Measurements from ENCODE around the gene PCBD1. TPM values are rescaled to one million over a fixed set of nuclear protein-coding genes. Genes with fewer than 3 reads are reported as not detected.

Gene PCBD1
- total RNA-seq, 1 experiment from 2014 or later = 163 TPM

- Histone ChIP-seq H4K20me1 (ENCODE audit: insufficient read depth) (no peaks in the 10 kb centered on the region), H3K4me1 (ENCODE audit: control insufficient read depth in 1 of 2, insufficient read depth in 2 of 2, low read length in 2 of 2) (peaks cover 12 to 31% of the 10 kb centered on the region in 2 experiments; a peak in 3 of 4 replicates), H3K4me2 (ENCODE audit: low read length) (no peak overlapping the region), H2AFZ (ENCODE audit: low read depth, low read length, poor library complexity, severe bottlenecking) (no peak overlapping the region), H3K27ac (ENCODE audit: low read depth, low read length) (no peak overlapping the region), H3K9me2 (ENCODE audit: insufficient read depth) (no peaks in the 10 kb centered on the region), H3K27me3 (ENCODE audit: insufficient read depth, low read length) (no peaks in the 10 kb centered on the region), H3K9me3 (ENCODE audit: control insufficient read depth in 1 of 2, insufficient read depth in 1 of 2, low read depth in 1 of 2, low read length in 2 of 2) (no peaks in the 10 kb centered on the region), H3K9ac (ENCODE audit: low read length) (no peak overlapping the region), H3K4me3 (replicated peaks in 1 of 2; ENCODE audit: low read depth in 1 of 2, low read length in 2 of 2) (no peak overlapping the region), H3K36me3 (ENCODE audit: control insufficient read depth in 1 of 2, insufficient read depth in 2 of 2, low read length in 2 of 2) (peaks cover 2 to 17% of the 10 kb centered on the region in 2 experiments; a peak in 3 of 4 replicates), H3K79me2 (ENCODE audit: insufficient read depth, low read length) (peaks cover 28% of the 10 kb centered on the region; the same call in 1 of the 2 replicates)
- ChIA-PET CTCF (no interaction called here), POLR2A (no interaction called here), RAD21 (ENCODE audit: low non-redundant PET in 1 of 2, low total read pairs in 2 of 2, uncharacterized antibody in 2 of 2, unreplicated experiment in 2 of 2) (no interaction called here)
- BruUV-seq (replicated peaks) = no TSS peak
- intact Hi-C loops (cut with micrococcal nuclease) = no loop called here
- DNase-seq (ENCODE audit: low read depth, low spot score) (no peak), ATAC-seq (no peak)
- TF ChIP-seq YY1 (IDR thresholded peaks at IDR 0.05; ENCODE audit: extremely low read depth, insufficient replicate concordance, low read depth, low read length) = no peak
- TF ChIP-seq EGR1 (IDR thresholded peaks at IDR 0.05; ENCODE audit: low read depth) = no peak
- TF ChIP-seq TCF7L2 (IDR thresholded peaks at IDR 0.05; ENCODE audit: borderline replicate concordance, extremely low read depth, insufficient read depth, insufficient read length) = no peak
- no peak for TF ChIP-seq SRF (IDR thresholded peaks at IDR 0.05; ENCODE audit: low read depth)
- TF ChIP-seq ZFX (IDR thresholded peaks at IDR 0.05) = no peak
- TF ChIP-seq REST (IDR thresholded peaks at IDR 0.05; ENCODE audit: low read depth) = no peak
- TF ChIP-seq EZH2phosphoT487 (IDR thresholded peaks at IDR 0.05; ENCODE audit: borderline replicate concordance) = no peak
- TF ChIP-seq, protein P1, sequence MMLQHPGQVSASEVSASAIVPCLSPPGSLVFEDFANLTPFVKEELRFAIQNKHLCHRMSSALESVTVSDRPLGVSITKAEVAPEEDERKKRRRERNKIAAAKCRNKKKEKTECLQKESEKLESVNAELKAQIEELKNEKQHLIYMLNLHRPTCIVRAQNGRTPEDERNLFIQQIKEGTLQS (IDR thresholded peaks at IDR 0.05) = no peak
- TF ChIP-seq, protein P2, sequence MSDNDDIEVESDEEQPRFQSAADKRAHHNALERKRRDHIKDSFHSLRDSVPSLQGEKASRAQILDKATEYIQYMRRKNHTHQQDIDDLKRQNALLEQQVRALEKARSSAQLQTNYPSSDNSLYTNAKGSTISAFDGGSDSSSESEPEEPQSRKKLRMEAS (IDR thresholded peaks at IDR 0.05) = no peak
- TF ChIP-seq FOSL1 (IDR thresholded peaks at IDR 0.05; ENCODE audit: low read depth) = no peak
Measured at GRCh38 chr10:70846795-70847194, 41.6 kb downstream of the PCBD1 start.
